NCI-H446 (cell line): ENCODE measurements around the gene YES1.
"Not testable (repeated sequence)": the region's sequence is repeated elsewhere in the genome, so short reads cannot be mapped to it uniquely, and the experiment has no call there.

Experiments used
- DNase-seq, 2 experiments: peaks; one replicate each; lab custom pipeline; 2025; lab: John Stamatoyannopoulos, UW

Gene YES1

DNA sequence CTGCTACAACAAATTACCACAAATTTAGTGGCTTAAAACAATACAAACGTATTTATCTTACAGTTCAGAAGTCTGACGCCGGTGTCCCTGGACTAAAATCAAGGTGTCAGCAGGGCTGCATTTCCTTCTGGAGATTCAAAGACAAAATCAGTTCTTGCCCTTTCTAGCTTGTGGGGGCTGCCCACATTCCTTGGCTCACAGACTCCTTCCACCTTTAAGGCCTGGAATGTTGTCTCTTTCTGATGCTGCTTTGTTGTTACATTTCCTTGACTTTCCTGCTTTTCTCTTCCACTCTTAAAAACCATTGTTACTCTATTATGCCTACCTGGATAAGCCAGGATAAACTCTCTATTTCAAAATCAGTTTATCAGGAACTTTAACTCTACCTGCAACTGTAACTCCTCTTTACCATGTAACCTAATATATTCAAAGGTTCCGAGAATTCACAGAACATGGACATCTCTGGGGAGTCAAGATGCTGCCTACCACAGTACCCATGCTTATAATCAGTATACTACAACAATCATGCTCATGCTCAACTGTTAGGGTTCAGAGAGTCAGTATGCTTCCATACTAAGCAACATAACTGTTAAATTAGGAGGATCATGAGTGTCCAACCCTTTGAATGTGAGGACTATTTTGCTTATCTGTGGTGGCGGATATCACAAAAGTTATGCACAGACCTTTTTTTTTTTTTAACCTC is 27.4 kb downstream of the YES1 start:
- no peak for DNase-seq

DNA sequence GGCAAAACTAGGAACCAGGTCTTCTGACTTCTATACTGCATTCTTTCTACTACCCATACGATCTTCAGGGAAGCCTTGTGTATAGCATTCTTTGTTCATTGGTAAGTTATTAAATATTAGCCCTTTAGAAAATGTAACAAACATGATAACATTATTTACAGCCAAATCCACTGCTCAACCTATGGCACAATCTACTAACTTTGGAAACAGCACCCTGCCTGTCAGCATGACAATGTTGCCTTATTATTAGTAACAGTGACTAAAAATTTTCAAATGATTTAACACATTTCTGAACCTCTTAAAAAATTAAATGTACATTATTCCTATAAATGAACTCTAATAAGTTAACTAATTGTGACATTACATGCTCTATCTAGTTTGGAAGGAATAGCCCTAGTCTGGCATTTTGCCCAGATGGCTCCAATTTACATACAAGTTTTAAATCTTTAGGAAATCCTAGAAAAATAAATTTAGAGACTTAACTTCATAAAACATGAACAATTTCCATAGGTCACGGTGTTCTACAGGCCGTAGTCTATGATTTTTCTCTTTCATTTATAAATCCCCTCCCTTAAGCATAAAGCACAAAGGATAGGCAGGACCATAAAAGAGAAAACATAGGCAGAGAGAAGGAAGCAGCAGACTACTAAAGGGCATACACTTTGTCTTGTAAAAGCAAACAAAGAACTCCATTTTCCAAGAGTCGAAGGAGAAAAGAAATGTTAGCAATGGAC is 33.7 kb downstream of the YES1 start:
- no peak for DNase-seq

DNA sequence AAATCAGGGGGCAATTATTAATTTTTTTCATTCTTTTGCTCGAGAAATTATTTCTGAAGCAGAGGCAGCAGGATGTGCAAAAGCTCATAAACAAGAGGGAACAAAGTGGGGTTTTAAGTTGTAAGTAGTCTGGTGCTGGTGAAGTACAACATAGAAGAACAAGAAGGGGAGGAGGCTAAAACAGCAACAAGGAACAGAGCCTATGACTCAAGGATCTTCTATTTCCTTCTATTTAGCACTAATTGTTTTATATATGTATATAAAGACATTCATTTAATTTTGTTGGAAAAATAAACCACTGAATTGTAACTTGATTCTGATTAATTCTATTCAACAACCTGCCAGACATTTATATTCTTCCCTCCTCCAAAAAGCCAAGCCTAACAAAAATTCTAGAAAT is 35.0 kb downstream of the YES1 start:
- DNase-seq, result no peak

DNA sequence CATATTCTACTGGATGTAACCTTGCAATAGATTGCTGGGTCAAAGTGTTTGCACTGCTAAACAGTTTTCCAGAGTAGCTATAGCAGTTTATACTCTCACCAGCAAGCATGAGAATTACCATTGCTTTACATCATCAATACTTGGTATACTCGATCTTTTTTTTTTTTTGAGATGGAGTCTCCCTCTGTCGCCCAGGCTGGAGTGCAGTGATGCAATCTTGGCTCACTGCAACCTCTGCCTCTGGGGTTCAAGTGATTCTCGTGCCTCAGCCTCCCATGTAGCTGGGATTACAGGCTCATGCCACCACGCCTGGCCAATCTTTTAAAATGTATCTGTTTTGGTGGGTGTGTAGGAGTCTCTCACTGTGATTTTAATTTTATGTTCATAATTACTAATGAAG is 36.0 kb downstream of the YES1 start:
- DNase-seq, result not testable (repeated sequence)

DNA sequence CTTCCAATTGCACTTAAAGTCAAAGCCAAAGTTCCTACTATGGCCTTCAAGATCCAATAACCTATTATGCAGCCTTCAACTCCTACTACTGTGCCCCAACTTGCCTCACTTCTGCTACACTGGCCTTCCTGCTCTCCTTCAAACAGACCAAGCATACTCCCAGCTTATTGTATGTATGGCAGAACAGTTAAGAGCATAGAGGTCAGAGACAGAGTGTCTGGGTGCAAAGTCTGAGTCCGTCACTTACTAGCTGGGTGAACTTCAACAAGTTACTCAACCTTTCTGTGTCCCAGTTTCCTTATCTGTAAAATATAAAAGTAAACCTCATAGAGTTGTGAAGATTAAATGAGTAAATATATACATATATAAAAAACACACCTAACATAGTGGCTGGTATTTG is 37.2 kb downstream of the YES1 start:
- no peak for DNase-seq

DNA sequence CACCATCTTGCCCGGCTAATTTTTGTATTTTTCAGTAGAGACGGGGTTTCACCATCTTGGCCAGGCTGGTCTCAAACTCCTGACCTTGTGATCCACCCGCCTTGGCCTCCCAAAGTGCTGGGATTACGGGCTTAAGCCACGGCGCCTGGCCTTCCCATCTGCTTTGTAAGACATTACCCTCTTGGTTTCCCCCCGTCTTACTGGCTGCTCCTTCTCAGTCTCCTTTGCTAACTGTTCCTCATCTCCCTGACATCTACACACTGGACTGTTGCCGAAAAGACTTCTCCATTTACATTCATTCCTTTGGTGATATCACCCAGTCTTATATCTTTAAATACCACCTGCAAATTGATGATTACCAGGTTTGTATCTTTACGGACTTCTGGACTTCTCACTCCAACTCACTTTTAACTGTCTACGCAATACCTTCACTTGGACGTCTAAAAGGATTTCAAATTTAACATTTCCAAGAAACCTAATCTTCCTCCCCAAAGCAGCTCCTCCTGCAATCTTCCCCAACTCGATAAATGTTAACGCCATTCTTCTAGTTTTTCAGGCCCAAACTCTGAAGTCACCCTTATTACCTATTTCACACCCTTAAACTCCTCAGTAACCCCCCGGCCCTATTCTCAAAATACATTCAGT is 37.9 kb downstream of the YES1 start:
- DNase-seq, result no peak

DNA sequence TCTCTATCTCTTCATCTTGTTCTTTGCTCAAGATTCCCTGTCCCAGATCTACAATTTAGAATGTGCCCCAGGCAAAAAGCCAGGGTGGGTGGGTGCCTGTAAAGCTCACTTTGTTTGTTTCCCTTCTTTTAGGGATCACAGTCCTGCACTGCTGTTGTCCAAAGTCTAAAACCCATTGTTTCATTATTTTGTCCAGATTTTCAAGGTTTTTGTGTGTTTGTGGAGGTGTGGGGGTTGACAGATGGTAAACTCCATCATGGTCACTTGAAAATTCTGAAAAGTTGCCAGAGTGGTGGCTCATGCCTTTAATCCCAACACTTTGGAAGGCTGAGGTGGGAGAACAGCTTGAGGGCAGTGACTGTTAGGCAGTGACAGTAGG is 41.5 kb downstream of the YES1 start:
- DNase-seq, result no peak

DNA sequence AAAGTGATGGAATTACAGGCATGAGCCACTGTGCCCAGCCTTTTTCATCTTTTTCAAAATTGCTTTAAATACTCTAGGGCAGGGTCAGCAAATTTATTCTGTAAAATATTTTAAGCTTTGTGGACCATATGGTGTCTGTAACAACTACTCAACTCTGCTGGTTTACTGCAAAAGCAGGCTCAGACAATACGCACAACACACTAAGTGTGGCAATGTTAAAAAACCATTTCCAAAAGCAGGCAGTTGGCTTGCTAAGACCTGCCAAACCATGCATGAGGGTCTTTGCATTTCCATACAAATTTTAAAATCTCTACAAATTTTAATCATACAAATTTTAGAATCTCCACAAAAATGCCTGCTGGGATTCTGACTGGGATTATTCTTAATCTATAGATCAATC is 44.1 kb downstream of the YES1 start:
- no peak for DNase-seq

DNA sequence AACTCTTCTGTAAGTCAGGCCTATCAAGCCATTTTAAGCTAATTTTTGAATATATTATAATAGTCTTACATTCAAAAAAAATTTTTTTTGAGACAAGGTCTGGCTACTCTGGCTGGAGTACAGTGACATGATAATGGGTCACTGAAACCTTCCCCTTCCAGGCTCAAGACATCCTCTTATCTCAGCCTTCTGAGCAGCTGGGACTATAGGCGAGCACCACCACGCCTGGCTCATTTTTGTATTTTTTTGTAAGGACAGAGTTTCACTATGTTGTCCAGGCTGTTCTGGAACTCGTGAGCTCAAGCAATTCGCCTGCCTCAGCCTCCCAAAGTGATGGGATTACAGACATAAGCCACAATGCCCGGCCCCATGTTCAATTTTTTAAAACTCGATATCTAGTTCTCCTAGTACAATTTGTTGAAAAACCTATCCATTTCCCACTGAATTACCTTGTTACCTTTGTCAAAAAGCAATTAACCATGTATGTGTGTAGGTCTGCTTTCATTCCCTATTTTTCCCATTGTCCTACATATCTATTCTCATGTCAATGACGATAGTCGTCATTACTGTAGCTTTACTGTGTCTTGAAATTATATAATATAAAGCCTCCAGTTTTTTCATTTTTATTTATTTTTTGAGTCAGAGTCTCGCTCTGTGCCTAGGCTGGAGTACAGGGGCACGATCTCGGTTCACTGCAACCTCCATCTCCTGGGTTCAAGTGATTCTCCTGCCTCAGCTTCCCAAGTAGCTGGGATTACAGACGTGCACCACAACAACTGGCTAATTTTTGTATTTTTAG is 44.8 kb downstream of the YES1 start:
- no peak for DNase-seq

DNA sequence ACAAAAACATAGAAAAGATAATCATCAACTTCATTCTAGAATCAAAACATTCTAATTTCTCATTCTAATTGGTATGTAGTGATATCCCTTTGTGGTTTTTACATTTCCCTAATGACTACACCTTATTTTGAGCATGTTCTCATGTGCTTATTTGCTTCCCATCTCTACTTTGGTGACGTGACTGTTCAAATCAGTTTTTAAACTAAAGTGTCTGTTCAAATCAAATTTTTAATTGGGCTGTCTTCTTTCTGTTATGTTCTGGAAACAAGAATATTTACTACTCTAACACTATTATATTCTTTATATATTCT is 45.5 kb downstream of the YES1 start:
- no peak for DNase-seq

DNA sequence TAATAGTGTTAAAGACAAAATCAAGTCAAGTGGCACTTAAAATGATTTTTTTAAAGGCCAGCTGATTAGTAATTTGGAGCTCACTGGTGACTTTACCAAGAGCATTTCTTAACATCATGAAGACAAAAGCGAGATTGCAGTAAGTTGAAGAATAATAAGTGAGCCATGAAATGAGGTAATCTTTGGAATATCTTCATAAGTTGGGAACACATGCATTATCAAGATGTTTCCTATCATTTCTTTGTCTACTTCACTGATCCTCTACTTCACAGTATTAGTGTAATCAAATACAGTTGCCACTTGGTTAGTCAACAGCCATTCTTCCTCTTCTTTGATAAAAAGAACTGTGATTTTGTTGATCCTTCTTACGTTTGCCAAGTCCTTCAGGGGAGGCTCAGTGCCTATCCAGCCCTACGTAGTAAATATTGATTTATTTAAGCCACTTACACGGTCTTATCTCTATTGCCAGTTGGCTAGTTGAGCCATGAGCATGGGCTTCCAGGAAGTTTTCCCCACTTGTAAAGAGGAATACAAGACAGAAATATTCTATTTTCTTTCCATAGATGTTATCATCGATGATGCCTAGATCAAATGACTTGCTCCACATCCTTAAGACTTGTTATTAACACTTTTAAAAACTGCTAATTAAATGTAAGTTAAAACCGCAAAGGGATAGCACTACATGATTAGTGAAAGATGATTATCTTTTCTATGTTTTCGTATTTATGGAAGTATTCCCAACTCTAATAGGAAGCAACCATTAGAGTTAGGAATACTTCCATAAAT is 46.1 kb downstream of the YES1 start:
- no peak for DNase-seq

DNA sequence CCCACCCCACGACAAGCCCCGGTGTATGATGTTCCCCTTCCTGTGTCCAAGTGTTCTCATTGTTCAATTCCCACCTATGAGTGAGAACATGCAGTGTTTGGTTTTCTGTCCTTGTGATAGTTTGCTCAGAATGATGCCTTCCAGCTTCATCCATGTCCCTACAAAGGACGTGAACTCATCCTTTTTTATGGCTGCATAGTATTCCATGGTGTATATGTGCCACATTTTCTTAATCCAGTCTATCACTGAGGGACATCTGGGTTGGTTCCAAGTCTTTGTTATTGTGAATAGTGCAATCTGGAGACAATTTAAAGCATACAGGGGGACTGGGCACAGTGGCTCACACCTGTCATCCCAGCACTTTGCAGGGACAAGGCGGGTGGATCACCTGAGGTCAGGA is 52.2 kb downstream of the YES1 start:
- not testable (repeated sequence) for DNase-seq

DNA sequence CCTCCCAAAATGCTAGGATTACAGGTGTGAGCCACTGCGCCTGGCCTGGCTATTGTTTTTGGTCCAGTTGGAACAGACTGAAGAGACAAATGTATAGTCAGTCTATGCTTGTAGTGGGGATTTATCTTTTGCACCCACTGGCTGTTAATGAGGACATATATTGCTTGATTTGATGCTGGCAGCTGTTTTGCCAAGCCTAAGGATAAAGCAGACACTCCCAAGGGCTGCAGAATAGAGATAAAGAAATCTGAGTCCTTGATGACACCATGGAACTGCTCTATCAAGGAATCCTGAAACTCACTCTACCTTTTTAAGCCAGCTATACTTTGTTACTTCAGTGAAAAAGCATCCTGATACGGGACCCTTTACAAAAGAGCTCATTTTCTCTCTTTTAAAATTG is 56.5 kb downstream of the YES1 start:
- no peak for DNase-seq

DNA sequence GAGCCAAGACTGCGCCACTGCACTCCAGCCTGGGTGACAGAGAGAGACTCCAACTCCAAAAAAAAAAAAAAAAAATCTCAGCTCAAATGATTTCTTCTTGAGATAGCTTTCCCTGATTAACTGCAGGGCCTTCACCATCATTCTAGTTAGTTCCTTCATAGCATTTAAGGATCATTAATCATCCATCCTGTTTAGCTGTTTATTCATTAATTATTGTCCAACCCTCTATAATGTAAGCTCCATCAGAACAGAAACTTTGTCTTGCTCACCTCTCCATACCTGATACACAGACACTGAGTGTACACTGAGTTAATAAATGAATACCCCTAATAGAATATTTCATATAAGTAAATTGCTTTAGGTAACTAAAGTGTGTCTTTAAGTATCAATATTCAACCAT is 57.4 kb downstream of the YES1 start:
- no peak for DNase-seq

DNA sequence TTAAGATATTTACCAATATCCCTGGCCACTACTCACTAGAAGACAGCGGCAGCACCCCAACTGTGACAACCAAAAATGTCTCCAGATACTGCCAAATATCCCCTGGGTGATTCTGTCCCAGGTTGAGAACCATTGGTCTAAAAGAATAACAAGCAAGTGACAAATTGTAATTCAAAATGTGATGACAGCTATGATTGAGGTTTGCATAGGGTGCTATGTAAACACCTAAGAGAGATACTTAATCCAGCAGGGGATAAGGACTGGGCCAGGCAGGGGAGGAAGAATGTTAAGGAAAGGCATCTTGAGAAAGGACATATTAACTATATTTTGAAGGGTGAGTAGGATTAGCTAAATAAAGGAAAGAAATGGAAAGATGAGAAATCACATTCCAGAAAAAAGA is 61.6 kb downstream of the YES1 start:
- no peak for DNase-seq

DNA sequence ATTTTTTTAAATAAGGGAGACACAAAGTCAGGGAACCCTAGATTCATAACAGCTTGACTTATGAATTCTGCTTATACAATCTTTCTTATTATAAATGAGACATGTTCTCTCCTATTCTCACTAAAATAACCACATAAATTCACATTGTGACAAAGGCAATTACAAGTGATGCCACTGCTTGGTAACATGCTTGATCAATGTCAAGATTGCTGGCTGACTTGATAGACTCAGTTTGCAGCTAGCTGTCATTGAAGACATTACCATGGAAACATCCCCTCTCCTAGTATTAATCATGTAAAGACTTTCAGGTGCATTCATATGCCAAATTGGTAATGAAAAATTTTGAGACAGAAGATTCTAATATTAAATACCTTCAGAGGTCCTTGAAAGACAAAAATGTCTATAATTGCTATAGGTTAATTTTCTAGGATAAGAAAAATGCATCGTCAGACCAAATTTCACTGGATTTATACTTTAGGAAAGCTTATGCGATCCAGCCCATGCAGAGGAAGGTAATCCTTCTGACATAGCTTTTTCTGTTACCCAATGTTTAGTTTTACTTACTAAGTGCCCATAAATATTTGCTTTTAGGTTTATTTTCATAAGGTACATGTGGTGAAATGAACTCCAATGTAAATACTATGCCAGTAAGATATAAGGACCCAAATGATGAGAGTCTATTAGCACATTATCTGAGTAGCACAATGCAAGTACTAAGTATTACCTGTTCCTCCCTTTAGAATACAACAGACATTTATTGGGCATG is 67.0 kb downstream of the YES1 start:
- no peak for DNase-seq

DNA sequence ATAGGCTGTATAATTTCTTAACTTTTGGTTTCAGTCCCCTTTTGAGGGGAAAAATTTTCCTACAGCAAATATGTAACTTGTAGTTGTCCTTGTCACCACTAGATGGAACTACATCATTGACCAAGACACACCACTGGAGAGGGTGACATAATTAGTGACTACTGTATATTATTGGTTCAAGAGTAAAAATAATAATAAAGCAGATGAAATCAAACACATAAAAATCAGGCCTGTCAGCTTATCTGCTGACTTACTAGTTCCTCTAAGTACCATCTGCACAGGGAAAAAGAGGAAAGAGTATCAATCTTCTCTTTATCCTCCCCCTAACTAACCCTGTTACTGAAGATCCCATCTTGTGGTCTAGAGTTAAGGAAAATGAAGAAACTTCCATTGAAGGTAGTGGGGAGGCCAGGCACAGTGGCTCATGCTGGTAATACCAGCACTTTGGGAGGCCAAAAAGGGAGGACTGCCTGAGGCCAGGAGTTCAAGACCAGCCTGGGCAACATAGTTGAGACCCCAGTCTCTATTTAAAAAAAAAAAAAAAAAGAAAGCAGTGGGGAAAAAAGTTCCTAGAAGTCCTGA is 70.0 kb downstream of the YES1 start:
- DNase-seq, result peak in 1 of 2 experiments; percentile 46

DNA sequence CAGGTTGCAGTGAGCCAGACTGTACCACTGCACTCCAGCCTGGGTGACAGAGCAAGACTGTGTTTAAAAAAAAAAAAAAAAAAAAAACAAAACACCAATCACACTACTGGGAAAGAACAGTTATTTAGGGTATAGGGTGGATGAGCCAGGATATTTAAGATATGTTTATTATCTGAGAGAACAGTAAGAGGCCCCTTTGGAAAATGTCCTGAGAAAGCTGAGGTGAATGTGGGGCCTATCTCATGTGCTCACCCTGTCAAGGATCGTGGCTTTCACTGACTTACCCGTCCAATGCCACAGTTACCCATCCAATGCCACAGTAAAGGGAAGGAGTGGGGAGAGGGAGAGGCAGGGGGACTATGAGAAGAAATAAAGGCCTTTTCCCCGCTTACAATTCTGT is 79.7 kb downstream of the YES1 start:
- DNase-seq, result no peak

DNA sequence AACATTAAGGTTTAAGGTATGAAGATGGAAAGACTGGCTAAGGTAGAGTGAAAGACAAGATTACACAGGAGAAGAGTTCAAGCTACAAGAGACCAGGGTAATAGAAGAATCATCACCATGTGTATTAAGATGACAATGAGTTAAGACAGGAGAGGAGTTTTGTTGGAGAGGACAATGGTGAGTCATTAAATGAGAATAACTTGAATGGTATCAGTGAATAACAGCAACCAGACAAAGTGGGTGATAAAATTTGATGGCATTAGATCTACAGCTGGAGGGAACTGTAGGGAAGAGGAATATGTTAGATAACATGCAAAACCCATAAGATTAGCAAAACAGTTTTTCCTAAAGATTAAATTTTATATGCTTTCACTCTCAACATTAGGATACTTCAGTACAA is 80.9 kb downstream of the YES1 start:
- DNase-seq, result no peak

DNA sequence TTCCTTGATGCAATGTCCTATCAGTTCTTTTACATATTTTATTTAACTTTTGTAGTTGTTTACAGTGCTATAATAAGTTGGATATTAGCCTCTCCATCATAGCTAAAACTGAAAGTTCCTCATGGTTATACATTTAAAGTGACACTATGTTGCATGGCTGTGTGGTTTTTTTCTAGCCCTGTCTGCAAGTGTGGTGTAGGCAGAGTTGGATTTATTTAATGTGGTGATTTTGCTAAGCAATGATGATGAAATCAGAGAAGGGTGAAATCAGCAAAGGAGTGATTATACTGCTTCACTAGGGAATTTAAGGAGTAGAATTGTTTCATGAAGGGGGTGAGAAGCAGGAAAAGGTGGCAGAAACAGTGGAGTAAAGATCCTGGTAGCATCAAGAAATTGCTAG is 81.3 kb downstream of the YES1 start:
- no peak for DNase-seq

DNA sequence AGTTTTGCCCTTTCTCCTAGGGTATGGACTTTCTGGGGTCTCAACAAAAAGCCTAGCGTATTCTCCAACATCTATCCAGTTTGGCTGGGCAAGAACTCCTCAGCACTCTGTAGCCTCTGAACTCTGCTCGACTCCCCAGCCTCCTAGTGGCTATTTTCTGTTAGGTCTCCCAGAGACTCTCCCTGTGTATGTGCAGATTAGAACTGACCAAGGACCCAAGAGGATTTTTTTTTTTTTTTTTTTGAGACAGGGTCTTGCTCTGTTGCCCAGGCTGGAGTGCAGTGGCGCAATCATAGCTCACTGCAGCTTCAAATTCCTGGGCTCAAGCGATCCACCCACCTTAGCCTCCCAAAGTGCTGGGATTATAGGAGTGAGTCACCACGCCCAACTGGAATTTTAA is 81.9 kb downstream of the YES1 start:
- not testable (repeated sequence) for DNase-seq
